Measurements from ENCODE around the gene HOXC10.

Gene HOXC10

DNA sequence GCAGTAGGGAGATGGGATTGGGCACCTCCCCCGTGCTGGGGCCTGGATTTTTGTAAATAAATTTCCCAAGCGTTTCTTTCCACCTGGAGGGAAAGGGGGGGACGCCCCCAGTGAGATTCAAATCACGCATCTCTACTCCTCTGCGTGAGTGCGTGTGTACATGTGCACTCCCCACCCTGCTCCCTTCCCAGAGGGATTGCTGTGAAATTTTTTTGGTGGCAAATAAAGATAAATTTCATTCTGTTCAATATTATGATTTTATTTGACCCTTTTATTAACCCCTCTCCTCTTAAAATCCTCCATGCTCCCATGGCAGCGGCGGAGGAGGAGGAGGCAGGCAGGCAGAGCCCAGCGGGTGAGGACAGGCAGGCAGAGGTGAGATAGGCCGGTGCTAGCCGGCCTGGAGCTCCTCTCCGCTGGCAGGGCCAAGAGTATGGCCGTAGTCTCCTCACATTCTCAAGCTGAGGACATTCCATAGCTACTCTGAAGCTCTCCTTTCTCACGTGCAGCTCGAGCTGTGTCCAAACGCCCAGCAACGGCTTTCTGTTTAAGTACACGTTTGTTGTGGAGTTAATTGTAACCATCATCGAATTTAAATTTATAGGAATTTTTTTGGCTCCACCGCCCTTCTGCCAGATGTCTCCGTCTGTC lies 8.6 kb upstream of the HOXC10 start:
- no peaks in the 10 kb centered on the region for H4K20me1 ChIP-seq (ENCODE audit: insufficient read depth, low read length, poor library complexity, severe bottlenecking)
- H3K4me3 ChIP-seq (ENCODE audit: low read length, poor library complexity, severe bottlenecking) = no peak overlapping the region
- H3K4me1 ChIP-seq (ENCODE audit: insufficient read depth, low read length, poor library complexity, severe bottlenecking) = peaks cover 20% of the 10 kb centered on the region
- H3K9ac ChIP-seq (ENCODE audit: low read depth, low read length, poor library complexity, severe bottlenecking) = no peak overlapping the region
- TF ChIP-seq EZH2phosphoT487 (IDR thresholded peaks at IDR 0.05; ENCODE audit: borderline replicate concordance) = no peak
- TF ChIP-seq, protein P1, sequence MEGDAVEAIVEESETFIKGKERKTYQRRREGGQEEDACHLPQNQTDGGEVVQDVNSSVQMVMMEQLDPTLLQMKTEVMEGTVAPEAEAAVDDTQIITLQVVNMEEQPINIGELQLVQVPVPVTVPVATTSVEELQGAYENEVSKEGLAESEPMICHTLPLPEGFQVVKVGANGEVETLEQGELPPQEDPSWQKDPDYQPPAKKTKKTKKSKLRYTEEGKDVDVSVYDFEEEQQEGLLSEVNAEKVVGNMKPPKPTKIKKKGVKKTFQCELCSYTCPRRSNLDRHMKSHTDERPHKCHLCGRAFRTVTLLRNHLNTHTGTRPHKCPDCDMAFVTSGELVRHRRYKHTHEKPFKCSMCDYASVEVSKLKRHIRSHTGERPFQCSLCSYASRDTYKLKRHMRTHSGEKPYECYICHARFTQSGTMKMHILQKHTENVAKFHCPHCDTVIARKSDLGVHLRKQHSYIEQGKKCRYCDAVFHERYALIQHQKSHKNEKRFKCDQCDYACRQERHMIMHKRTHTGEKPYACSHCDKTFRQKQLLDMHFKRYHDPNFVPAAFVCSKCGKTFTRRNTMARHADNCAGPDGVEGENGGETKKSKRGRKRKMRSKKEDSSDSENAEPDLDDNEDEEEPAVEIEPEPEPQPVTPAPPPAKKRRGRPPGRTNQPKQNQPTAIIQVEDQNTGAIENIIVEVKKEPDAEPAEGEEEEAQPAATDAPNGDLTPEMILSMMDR (conservative IDR thresholded peaks at IDR 0.05; ENCODE audit: low read length) = no peak
- H2AFZ ChIP-seq (ENCODE audit: low read length) = no peak overlapping the region
- H3K79me2 ChIP-seq (ENCODE audit: insufficient read depth, low read length) = no peaks in the 10 kb centered on the region
- no peak overlapping the region for H3K4me2 ChIP-seq (ENCODE audit: low read depth, low read length, poor library complexity, severe bottlenecking)
- no peaks in the 10 kb centered on the region for H3K9me2 ChIP-seq (replicated peaks; ENCODE audit: low read depth, low read length)
- H3K36me3 ChIP-seq (ENCODE audit: insufficient read depth, low read length) = no peaks in the 10 kb centered on the region
- H3K27me3 ChIP-seq (ENCODE audit: insufficient read depth, low read length, poor library complexity, severe bottlenecking) = no peaks in the 10 kb centered on the region
- H3F3A ChIP-seq (ENCODE audit: low read depth) = no peaks in the 10 kb centered on the region
- H3K9me3 ChIP-seq (ENCODE audit: insufficient read depth, low read depth, low read length) = no peaks in the 10 kb centered on the region

DNA sequence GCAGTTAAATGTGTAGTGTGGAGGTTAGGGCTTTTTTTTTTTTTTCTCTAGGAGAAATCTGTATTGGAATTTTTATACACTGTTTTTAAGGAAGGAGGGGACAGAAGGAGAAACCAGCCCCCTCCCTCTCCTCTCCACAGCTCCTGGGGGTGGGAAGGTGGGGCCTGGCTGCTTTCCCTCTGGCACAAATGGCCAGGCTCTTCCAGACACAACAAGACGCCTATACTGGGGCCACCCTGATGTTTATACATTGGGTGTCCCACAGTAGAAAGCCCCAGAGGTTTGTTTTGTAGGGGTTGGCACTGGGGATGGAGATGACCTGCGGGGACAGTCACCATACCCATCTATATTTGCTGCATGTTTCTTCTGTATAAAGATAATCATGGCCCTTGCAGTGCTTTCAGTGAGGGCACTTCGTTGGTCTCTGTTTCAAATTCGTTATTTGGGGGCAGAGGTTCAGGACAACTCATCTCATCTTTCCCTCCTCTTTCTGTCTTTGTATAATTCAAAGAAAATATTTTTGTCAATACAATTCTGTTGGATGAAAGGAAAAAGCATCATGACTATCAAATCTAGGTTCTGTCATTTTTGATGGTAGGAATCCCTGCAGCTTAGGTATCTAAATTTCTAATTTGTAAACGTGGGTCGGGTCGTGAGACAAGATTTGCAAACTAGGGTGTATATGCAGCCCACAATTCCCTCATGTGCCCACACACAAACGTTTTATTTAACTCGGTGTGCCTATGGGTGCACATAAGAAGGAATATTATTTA lies 7.9 kb upstream of the HOXC10 start:
- H3K4me2 ChIP-seq (ENCODE audit: low read depth, low read length, poor library complexity, severe bottlenecking) = no peak overlapping the region
- H3F3A ChIP-seq (ENCODE audit: low read depth) = no peaks in the 10 kb centered on the region
- TF ChIP-seq, protein P1 (conservative IDR thresholded peaks at IDR 0.05; ENCODE audit: low read length) = no peak
- no peak for TF ChIP-seq EZH2phosphoT487 (IDR thresholded peaks at IDR 0.05; ENCODE audit: borderline replicate concordance)
- no peaks in the 10 kb centered on the region for H4K20me1 ChIP-seq (ENCODE audit: insufficient read depth, low read length, poor library complexity, severe bottlenecking)
- no peaks in the 10 kb centered on the region for H3K36me3 ChIP-seq (ENCODE audit: insufficient read depth, low read length)
- no peaks in the 10 kb centered on the region for H3K9me2 ChIP-seq (replicated peaks; ENCODE audit: low read depth, low read length)
- H2AFZ ChIP-seq (ENCODE audit: low read length) = no peak overlapping the region
- no peaks in the 10 kb centered on the region for H3K79me2 ChIP-seq (ENCODE audit: insufficient read depth, low read length)
- H3K4me3 ChIP-seq (ENCODE audit: low read length, poor library complexity, severe bottlenecking) = no peak overlapping the region
- no peaks in the 10 kb centered on the region for H3K27me3 ChIP-seq (ENCODE audit: insufficient read depth, low read length, poor library complexity, severe bottlenecking)
- no peaks in the 10 kb centered on the region for H3K9me3 ChIP-seq (ENCODE audit: insufficient read depth, low read depth, low read length)
- no peak overlapping the region for H3K9ac ChIP-seq (ENCODE audit: low read depth, low read length, poor library complexity, severe bottlenecking)
- H3K4me1 ChIP-seq (ENCODE audit: insufficient read depth, low read length, poor library complexity, severe bottlenecking) = peaks cover 20% of the 10 kb centered on the region

DNA sequence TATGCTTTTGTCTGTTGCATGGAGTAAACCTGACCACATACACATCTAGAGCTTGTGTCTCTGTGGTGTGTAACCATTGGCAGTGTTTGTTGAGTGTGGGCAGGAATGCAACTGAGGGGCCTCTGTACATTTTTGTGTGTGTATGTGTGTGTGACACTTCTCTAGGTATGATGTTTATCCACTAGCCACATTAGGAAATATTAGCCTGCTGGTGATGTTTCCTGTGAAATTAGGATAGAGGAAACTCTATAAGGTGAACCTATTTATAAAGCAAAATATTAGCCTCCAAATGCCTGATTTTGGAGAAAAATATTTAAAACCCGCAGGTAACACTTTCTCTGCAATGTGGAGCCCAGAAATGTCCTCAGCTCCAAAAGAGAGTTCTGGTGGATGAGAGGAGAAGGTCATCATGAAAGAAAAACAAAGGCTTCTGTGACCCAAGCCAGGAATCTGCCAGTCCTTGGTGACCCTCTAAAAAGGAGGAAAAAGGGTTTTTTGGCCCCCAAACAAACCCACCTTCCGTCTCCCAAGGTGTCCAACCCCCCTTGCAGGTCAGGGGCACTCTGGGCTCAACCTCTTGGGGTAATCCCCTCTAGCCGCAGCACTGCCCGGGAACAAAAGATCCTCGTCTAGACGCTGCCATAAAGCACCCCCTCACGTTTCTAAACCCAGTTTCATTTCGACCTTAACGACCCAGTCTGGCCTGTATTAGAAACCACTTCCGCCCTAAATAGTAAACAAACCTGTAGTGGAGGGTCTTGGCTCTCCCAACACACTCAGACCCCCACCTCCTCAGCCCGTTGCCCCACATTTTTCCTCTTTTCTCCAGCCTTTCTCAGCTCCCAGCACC lies 7.1 kb upstream of the HOXC10 start:
- Histone ChIP-seq H4K20me1 (ENCODE audit: insufficient read depth, low read length, poor library complexity, severe bottlenecking) (no peaks in the 10 kb centered on the region), H3K9me2 (replicated peaks; ENCODE audit: low read depth, low read length) (no peaks in the 10 kb centered on the region), H3K9ac (ENCODE audit: low read depth, low read length, poor library complexity, severe bottlenecking) (no peak overlapping the region), H3K4me2 (ENCODE audit: low read depth, low read length, poor library complexity, severe bottlenecking) (no peak overlapping the region), H3K79me2 (ENCODE audit: insufficient read depth, low read length) (no peaks in the 10 kb centered on the region), H2AFZ (ENCODE audit: low read length) (no peak overlapping the region), H3K36me3 (ENCODE audit: insufficient read depth, low read length) (no peaks in the 10 kb centered on the region), H3K4me3 (ENCODE audit: low read length, poor library complexity, severe bottlenecking) (no peak overlapping the region), H3F3A (ENCODE audit: low read depth) (no peaks in the 10 kb centered on the region), H3K9me3 (ENCODE audit: insufficient read depth, low read depth, low read length) (no peaks in the 10 kb centered on the region), H3K27me3 (ENCODE audit: insufficient read depth, low read length, poor library complexity, severe bottlenecking) (no peaks in the 10 kb centered on the region), H3K4me1 (ENCODE audit: insufficient read depth, low read length, poor library complexity, severe bottlenecking) (peaks cover 20% of the 10 kb centered on the region)
- TF ChIP-seq, protein P1 (conservative IDR thresholded peaks at IDR 0.05; ENCODE audit: low read length) = no peak
- no peak for TF ChIP-seq EZH2phosphoT487 (IDR thresholded peaks at IDR 0.05; ENCODE audit: borderline replicate concordance)

Data from Loucy (cell line).